Measurements from ENCODE around the gene ECT2.
A peak's percentile ranks its signal among the peaks of the same experiment; 100 is the strongest.
"Not testable (repeated sequence)": the region's sequence is repeated elsewhere in the genome, so short reads cannot be mapped to it uniquely, and the experiment has no call there.

ECT2 gene

GRCh38 chr3:172824229-172824628 lies 73.7 kb downstream of the ECT2 start:
- POLR2A ChIA-PET (ENCODE audit: low non-redundant PET) = no interaction called here
- no peak for TF ChIP-seq CTCF (conservative IDR thresholded peaks at IDR 0.05; ENCODE audit: low read depth)
- no peak for DNase-seq (ENCODE audit: low spot score)

DNA sequence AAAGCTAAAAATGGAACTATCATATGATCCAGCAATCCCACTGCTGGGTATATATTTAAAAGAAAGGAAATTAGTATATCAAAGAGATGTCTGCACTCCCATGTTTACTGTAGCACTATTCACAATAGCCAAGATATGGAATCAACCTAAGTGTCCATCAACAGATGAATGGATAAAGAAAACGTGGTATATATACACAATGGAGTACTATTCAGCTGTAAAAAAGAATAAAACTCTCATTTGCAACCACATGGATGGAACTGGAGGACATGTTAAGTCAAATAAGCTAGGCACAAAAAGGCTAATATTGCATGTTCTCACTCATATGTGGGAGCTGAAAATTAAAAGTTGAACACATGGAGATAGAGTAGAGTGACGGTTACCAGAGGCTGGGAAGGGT lies 76.7 kb downstream of the ECT2 start:
- H3K27ac ChIP-seq; CTCF ChIA-PET; DNase-seq (ENCODE audit: low spot score); POLR2A ChIA-PET (ENCODE audit: low non-redundant PET): not testable (repeated sequence)

More at GRCh38 chr3:172824229-172824628, 73.7 kb downstream of the ECT2 start:
- no peak overlapping the region for H3K27ac ChIP-seq
- CTCF ChIA-PET = interaction anchor here (0.6 kb wide), 1 partner anchor 36 kb away, joined by 3 read pairs; no protein-coding TSS in a partner anchor

GRCh38 chr3:172832983-172833382 lies 82.5 kb downstream of the ECT2 start:
- ChIA-PET POLR2A (ENCODE audit: low non-redundant PET) (no interaction called here), CTCF (interaction anchor here (0.6 to 0.9 kb wide), 2 partner anchors 578 to 710 kb away, joined by 3 to 4 read pairs; no protein-coding TSS in a partner anchor)
- no peak for DNase-seq (ENCODE audit: low spot score)
- no peak overlapping the region for H3K27ac ChIP-seq
- TF ChIP-seq CTCF (conservative IDR thresholded peaks at IDR 0.05; ENCODE audit: low read depth) = no peak

DNA sequence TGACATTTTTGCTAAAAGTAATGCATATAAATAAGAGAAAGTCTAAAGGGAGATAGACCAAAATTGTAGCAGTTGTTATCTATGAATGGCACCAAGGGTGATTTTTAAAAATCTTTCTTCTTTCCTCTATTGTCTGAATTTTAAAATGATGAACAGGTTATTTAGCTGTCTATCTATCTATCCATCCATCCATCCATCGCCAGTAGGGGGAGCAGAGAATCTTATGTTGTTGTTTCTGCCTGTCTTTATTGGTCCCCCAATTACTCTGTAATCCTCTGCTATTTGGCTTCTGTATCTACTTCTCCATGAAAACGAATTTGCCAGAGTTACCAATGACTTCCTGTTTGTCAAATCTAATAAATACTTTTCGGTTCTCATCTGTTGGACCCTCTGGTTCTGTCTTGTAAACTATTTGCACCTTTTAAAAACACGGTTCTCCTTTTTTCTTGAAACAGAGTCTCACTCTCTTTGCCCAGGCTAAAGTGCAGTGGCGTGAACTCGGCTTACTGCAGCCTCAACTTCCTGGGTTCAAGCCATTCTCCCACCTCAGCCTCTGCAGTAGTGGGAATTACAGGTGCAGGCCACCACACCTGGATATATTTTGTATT lies 86.0 kb downstream of the ECT2 start:
- DNase-seq (ENCODE audit: low spot score) = peak; percentile 20
- CTCF ChIA-PET = interaction anchor here (0.6 to 0.9 kb wide), 3 partner anchors 13 to 1250 kb away, joined by 3 to 5 read pairs (median 3); no protein-coding TSS in a partner anchor
- H3K27ac ChIP-seq = no peak overlapping the region
- TF ChIP-seq CTCF (conservative IDR thresholded peaks at IDR 0.05; ENCODE audit: low read depth) = peak; percentile 73
- POLR2A ChIA-PET (ENCODE audit: low non-redundant PET) = no interaction called here

DNA sequence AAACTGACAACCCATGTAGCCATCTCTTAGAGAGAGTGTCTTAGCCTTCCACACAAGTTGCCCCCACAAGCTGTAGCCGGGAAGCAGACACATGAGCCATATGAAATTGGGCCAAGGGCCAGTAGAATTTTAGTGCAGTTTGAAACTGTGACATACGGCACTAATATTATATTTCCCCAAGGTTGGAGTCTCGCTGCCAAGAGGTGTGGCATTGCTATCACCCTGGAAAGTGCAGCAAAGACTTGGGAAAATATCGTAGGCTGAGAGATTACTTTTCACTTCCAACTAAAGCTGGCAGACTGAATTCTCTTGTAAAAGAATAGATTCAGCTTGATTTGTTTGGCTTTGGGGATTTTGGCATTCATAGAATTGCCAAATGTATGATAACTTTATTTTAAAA lies 89.2 kb downstream of the ECT2 start:
- CTCF ChIA-PET = no interaction called here
- no peak for TF ChIP-seq CTCF (conservative IDR thresholded peaks at IDR 0.05; ENCODE audit: low read depth)
- POLR2A ChIA-PET (ENCODE audit: low non-redundant PET) = no interaction called here
- no peak for DNase-seq (ENCODE audit: low spot score)
- H3K27ac ChIP-seq = no peak overlapping the region

DNA sequence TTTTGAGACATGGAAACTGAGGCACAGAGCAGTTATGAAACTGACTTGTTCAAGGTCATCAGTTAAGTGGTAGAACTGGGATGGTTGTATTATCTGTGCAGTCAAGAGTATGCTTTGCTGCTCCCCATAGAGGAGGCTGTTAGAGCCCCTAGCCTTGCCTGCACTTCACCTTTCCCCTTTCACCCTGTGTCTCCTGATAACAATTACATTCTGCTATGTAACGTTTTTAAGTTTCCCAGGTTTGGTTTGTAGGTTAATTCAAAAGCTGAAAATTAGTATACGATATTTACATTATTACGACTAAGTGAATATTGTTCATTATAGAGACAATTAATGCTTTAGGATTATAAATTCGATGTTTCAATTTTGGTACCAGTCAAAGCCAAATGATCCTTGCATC lies 89.9 kb downstream of the ECT2 start:
- TF ChIP-seq CTCF (conservative IDR thresholded peaks at IDR 0.05; ENCODE audit: low read depth) = no peak
- ChIA-PET CTCF (no interaction called here), POLR2A (ENCODE audit: low non-redundant PET) (no interaction called here)
- H3K27ac ChIP-seq = no peak overlapping the region
- DNase-seq (ENCODE audit: low spot score) = no peak

DNA sequence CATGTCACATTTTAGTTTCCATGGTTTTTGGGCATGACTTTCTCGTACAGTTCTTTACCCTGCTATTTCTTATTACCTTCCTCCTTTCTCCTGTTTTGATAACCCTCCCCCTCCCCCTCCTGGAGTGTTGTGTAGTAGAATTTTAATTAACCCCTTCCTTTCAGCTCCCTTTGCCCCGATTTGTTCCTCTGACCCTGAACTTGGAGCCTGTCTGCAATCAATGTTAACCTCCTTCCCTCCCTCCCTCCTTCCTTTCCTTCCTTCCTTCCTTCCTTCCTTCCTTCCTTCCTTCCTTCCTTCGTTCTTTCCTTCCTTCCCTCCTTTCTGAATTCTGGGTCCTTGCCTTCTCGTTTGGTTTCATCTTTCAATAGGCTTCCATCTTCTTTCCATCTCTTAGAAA lies 90.4 kb downstream of the ECT2 start:
- H3K27ac ChIP-seq = no peak overlapping the region
- DNase-seq (ENCODE audit: low spot score) = no peak
- TF ChIP-seq CTCF (conservative IDR thresholded peaks at IDR 0.05; ENCODE audit: low read depth) = no peak
- ChIA-PET CTCF (no interaction called here), POLR2A (ENCODE audit: low non-redundant PET) (no interaction called here)
